ENCODE measurements around the gene TRIM28.

DNA sequence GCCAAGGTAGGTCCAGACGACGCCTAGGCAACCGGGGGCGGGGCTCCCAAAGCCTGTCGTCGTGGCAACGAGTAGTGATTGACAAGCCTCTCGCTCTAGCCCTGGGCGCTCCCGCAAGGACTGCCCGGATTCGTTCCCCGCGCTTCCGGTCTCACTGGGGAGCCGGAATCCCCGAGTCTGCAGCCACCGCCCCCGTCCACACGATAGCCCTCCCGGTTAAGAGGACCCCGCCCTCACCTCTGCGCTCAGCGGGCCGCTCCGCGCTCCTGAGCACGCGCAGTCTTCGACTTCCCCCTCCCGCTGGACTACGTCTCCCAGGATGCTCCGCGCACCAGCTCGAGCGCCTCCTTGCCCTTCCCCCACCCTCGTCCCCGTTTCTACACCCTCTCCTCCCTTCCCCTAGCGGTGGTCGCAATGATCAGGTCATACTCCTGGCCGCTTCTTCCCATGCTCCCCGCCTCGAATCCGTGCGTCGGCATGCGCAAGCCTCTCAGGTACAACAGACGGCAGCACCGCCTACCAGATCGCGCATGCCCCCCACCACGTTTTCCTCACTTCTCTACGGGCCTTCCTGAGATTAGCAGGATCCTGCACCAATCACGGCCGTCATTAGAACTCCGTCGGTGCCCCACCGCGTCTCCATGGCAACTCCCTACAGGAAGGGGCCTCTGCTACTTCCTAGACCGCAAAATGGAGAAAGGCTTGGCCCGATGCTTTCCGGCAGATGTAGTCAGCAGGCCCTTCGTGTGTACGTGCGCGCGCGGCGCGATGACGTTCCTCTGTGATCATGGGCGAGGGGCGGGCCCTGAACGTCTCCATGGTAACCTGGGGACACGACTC lies 29.2 kb downstream of the TRIM28 start, which contains the start of gene MZF1:
- TF ChIP-seq, protein P1, sequence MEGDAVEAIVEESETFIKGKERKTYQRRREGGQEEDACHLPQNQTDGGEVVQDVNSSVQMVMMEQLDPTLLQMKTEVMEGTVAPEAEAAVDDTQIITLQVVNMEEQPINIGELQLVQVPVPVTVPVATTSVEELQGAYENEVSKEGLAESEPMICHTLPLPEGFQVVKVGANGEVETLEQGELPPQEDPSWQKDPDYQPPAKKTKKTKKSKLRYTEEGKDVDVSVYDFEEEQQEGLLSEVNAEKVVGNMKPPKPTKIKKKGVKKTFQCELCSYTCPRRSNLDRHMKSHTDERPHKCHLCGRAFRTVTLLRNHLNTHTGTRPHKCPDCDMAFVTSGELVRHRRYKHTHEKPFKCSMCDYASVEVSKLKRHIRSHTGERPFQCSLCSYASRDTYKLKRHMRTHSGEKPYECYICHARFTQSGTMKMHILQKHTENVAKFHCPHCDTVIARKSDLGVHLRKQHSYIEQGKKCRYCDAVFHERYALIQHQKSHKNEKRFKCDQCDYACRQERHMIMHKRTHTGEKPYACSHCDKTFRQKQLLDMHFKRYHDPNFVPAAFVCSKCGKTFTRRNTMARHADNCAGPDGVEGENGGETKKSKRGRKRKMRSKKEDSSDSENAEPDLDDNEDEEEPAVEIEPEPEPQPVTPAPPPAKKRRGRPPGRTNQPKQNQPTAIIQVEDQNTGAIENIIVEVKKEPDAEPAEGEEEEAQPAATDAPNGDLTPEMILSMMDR (IDR thresholded peaks at IDR 0.05): peak in 1 of 3 experiments; percentile 25
- no peak for TF ChIP-seq POLR2A (IDR thresholded peaks at IDR 0.05)
